ENCODE results near the gene ATP1B1.

Gene ATP1B1

DNA sequence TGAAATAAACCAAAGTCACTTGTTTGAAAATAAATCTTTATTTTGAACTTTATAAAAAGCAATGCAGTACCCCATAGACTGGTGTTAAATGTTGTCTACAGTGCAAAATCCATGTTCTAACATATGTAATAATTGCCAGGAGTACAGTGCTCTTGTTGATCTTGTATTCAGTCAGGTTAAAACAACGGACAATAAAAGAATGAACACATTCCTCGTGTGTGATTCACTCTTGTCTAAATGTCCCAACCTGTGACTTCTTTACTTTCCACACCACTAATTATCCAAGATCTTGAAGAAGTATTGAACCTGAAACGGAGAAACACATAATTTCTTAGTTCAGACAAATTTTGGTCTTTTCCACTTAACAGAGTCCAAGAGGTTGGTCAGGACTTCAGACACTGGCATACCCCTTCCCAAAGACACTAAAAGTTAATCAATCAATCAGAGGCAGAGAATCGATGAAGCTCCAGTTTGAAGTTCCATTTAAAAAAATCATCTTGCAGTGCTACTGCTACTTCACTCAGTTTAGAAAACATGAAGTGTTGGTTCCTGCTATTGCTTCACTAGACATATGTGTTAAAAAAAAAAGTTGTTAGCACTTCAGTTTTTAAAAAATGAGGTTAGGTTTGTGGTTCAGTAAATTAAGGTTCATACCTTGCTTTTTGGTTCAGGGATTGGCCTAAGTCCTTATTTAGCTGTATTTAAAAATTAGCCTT, 26.2 kb downstream of the ATP1B1 start:
- Histone ChIP-seq H3K36me3 (ENCODE audit: insufficient read depth, low read length) (peaks cover 7% of the 10 kb centered on the region), H3K4me2 (ENCODE audit: low read length) (no peak overlapping the region), H3K4me1 (ENCODE audit: control insufficient read depth, insufficient read depth, low read length) (peaks cover 18% of the 10 kb centered on the region)

DNA sequence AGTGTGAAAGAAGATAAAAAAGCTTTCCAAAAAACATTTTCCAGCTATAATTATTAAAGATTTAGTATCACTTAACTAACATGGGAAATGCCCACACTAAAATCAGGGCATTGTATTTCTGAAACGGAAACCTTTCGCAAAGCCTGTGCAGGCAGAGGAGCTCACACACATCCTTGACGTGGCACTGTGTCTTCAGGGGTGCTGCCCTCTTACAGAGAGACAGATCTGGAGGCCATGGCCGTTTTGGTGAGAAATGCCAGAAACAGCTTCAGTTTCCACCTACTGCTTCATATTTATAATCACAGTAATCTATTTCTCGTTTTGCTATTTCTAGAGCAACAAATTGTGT, 26.7 kb downstream of the ATP1B1 start:
- no peak overlapping the region for H3K4me2 ChIP-seq (ENCODE audit: low read length)
- H3K27me3 ChIP-seq (ENCODE audit: control insufficient read depth, insufficient read depth, low read length): no peaks in the 10 kb centered on the region
- peaks cover 18% of the 10 kb centered on the region for H3K4me1 ChIP-seq (ENCODE audit: control insufficient read depth, insufficient read depth, low read length)
- H3K4me3 ChIP-seq (ENCODE audit: low read length): no peak overlapping the region
- H3K9ac ChIP-seq (ENCODE audit: low read depth, low read length): no peak overlapping the region
- H3K36me3 ChIP-seq (ENCODE audit: insufficient read depth, low read length): peaks cover 4% of the 10 kb centered on the region
- no peaks in the 10 kb centered on the region for H3K9me3 ChIP-seq (replicated peaks; ENCODE audit: low read length)

More for the DNA sequence above, 26.2 kb downstream of the ATP1B1 start:
- Histone ChIP-seq H3K9ac (ENCODE audit: low read depth, low read length) (no peak overlapping the region), H3K9me3 (replicated peaks; ENCODE audit: low read length) (no peaks in the 10 kb centered on the region), H3K4me3 (ENCODE audit: low read length) (no peak overlapping the region), H3K27me3 (ENCODE audit: control insufficient read depth, insufficient read depth, low read length) (no peaks in the 10 kb centered on the region)

DNA sequence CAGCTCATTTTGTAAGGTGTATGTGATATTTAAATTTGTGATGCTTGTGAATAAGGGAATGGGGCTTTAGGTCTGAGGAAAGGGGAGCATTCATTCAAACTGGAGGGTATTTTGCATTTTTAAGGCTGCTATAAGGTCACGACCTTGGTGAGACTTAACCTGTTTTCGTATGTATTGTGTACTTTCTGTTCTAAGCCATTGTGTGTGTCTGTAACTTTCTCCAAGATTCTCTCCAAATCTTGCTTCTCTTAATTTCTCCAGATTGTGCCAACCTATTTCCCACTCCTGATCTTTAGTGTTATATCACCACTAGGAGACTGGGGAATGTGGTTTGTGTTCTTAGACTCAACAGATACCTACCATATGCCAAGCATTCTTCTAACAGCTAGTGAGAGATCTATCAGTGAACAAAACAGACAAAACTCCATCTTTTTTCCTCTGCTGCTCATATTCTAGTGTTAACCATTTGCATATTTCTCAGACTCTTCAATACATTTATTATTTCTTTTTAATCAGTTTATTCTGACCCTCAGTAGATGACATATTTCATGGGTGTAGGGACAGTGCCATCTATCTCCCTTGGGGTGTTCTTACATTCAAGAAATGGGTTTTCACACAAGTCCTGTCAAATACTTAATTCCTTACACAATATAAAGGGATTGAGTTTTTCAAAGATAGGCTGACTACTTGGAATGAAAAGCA, 27.5 kb downstream of the ATP1B1 start:
- Histone ChIP-seq H3K36me3 (ENCODE audit: insufficient read depth, low read length) (peaks cover 4% of the 10 kb centered on the region), H3K4me3 (ENCODE audit: low read length) (no peak overlapping the region), H3K4me1 (ENCODE audit: control insufficient read depth, insufficient read depth, low read length) (peaks cover 12% of the 10 kb centered on the region), H3K9me3 (replicated peaks; ENCODE audit: low read length) (no peaks in the 10 kb centered on the region), H3K9ac (ENCODE audit: low read depth, low read length) (no peak overlapping the region), H3K27me3 (ENCODE audit: control insufficient read depth, insufficient read depth, low read length) (no peaks in the 10 kb centered on the region), H3K4me2 (ENCODE audit: low read length) (no peak overlapping the region)

DNA sequence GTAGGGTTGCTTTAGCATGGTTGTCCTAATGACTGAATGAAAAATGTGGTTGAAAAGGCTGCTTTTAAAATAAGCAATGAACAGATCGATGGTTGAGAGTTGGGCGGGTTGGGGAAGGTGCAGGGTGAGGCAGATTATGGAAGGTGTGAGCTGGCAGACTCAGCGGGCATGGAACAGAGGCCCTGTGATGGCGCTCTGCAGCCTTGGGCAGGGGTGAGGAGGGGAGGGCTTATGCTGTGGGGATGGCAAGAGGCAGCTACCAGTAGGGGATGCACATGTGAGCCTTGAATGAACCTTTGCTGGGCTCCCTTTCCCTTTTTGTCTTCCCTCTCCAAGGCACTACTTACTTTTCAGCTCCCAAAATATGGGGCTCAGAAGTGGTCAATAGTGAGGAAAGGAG, 30.9 kb downstream of the ATP1B1 start:
- Histone ChIP-seq H3K9me3 (replicated peaks; ENCODE audit: low read length) (no peaks in the 10 kb centered on the region), H3K9ac (ENCODE audit: low read depth, low read length) (no peak overlapping the region), H3K4me1 (ENCODE audit: control insufficient read depth, insufficient read depth, low read length) (no peaks in the 10 kb centered on the region), H3K27me3 (ENCODE audit: control insufficient read depth, insufficient read depth, low read length) (no peaks in the 10 kb centered on the region), H3K4me2 (ENCODE audit: low read length) (no peak overlapping the region), H3K36me3 (ENCODE audit: insufficient read depth, low read length) (no peaks in the 10 kb centered on the region), H3K4me3 (ENCODE audit: low read length) (no peak overlapping the region)

DNA sequence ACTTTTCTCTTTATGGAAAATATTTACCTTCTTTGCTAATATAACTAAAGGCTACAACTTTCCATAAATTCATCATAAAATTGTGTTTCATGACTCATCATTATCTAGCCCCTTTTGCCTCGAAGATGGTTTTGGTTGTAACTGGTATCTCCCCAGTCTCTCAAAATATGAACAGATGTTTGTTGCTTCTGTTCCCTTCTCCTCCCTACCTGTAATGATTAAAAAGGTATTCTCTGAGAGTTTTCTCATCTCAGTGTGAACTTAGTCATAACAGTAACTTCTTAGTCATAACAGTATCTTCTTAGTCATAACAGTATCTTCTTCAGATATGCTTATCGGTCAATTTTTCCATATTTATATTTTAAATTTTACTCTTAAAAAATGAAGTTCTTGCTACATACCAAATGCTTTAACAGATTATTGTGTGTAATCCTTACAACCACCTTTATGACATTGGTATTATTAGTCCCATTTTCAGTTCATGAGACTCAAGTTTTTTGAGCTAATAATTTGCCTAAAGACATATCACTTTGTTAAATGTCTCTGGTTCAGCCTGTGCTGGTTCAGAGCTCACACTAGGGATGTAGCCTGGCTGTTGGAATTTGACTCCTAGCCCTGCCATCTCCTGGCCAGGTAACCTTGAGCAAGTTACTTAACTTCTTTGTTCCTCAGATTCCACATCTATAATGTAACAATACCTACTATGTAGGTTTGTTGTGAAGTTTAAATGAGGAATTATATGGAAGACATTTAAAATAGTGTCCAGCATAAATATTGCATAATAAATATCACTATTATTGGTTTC, 32.6 kb downstream of the ATP1B1 start:
- no peak overlapping the region for H3K9ac ChIP-seq (ENCODE audit: low read depth, low read length)
- no peaks in the 10 kb centered on the region for H3K4me1 ChIP-seq (ENCODE audit: control insufficient read depth, insufficient read depth, low read length)
- H3K4me3 ChIP-seq (ENCODE audit: low read length): no peak overlapping the region
- no peaks in the 10 kb centered on the region for H3K9me3 ChIP-seq (replicated peaks; ENCODE audit: low read length)
- H3K27me3 ChIP-seq (ENCODE audit: control insufficient read depth, insufficient read depth, low read length): no peaks in the 10 kb centered on the region
- H3K36me3 ChIP-seq (ENCODE audit: insufficient read depth, low read length): no peaks in the 10 kb centered on the region
- no peak overlapping the region for H3K4me2 ChIP-seq (ENCODE audit: low read length)

GRCh38 chr1:169141356-169141755, 34.9 kb downstream of the ATP1B1 start:
- H3K27me3 ChIP-seq (ENCODE audit: control insufficient read depth, insufficient read depth, low read length): no peaks in the 10 kb centered on the region
- H3K9ac ChIP-seq (ENCODE audit: low read depth, low read length): no peak overlapping the region
- H3K4me3 ChIP-seq (ENCODE audit: low read length): no peak overlapping the region
- H3K4me1 ChIP-seq (ENCODE audit: control insufficient read depth, insufficient read depth, low read length): no peaks in the 10 kb centered on the region
- no peak overlapping the region for H3K4me2 ChIP-seq (ENCODE audit: low read length)
- no peaks in the 10 kb centered on the region for H3K9me3 ChIP-seq (replicated peaks; ENCODE audit: low read length)
- no peaks in the 10 kb centered on the region for H3K36me3 ChIP-seq (ENCODE audit: insufficient read depth, low read length)

GRCh38 chr1:169142129-169142528, 35.6 kb downstream of the ATP1B1 start:
- H3K9ac ChIP-seq (ENCODE audit: low read depth, low read length): no peak overlapping the region
- H3K4me2 ChIP-seq (ENCODE audit: low read length): no peak overlapping the region
- H3K4me3 ChIP-seq (ENCODE audit: low read length): no peak overlapping the region
- no peaks in the 10 kb centered on the region for H3K27me3 ChIP-seq (ENCODE audit: control insufficient read depth, insufficient read depth, low read length)
- no peaks in the 10 kb centered on the region for H3K4me1 ChIP-seq (ENCODE audit: control insufficient read depth, insufficient read depth, low read length)
- no peaks in the 10 kb centered on the region for H3K9me3 ChIP-seq (replicated peaks; ENCODE audit: low read length)
- H3K36me3 ChIP-seq (ENCODE audit: insufficient read depth, low read length): no peaks in the 10 kb centered on the region

GRCh38 chr1:169143346-169143745, 36.9 kb downstream of the ATP1B1 start:
- H3K4me1 ChIP-seq (ENCODE audit: control insufficient read depth, insufficient read depth, low read length): no peaks in the 10 kb centered on the region
- H3K4me2 ChIP-seq (ENCODE audit: low read length): no peak overlapping the region
- no peaks in the 10 kb centered on the region for H3K27me3 ChIP-seq (ENCODE audit: control insufficient read depth, insufficient read depth, low read length)
- H3K4me3 ChIP-seq (ENCODE audit: low read length): no peak overlapping the region
- no peaks in the 10 kb centered on the region for H3K9me3 ChIP-seq (replicated peaks; ENCODE audit: low read length)
- H3K9ac ChIP-seq (ENCODE audit: low read depth, low read length): no peak overlapping the region
- H3K36me3 ChIP-seq (ENCODE audit: insufficient read depth, low read length): no peaks in the 10 kb centered on the region

- Histone ChIP-seq H3K4me1 (ENCODE audit: control insufficient read depth, insufficient read depth, low read length) (no peaks in the 10 kb centered on the region), H3K36me3 (ENCODE audit: insufficient read depth, low read length) (no peaks in the 10 kb centered on the region), H3K27me3 (ENCODE audit: control insufficient read depth, insufficient read depth, low read length) (no peaks in the 10 kb centered on the region), H3K4me2 (ENCODE audit: low read length) (no peak overlapping the region), H3K9ac (ENCODE audit: low read depth, low read length) (no peak overlapping the region), H3K4me3 (ENCODE audit: low read length) (no peak overlapping the region), H3K9me3 (replicated peaks; ENCODE audit: low read length) (no peaks in the 10 kb centered on the region)
These were observed 37.5 kb downstream of the ATP1B1 start for GRCh38 chr1:169143984-169144383.

- Histone ChIP-seq H3K36me3 (ENCODE audit: insufficient read depth, low read length) (no peaks in the 10 kb centered on the region), H3K9me3 (replicated peaks; ENCODE audit: low read length) (no peaks in the 10 kb centered on the region), H3K4me2 (ENCODE audit: low read length) (no peak overlapping the region), H3K4me1 (ENCODE audit: control insufficient read depth, insufficient read depth, low read length) (no peaks in the 10 kb centered on the region), H3K4me3 (ENCODE audit: low read length) (no peak overlapping the region), H3K27me3 (ENCODE audit: control insufficient read depth, insufficient read depth, low read length) (no peaks in the 10 kb centered on the region), H3K9ac (ENCODE audit: low read depth, low read length) (no peak overlapping the region)
These were observed 38.6 kb downstream of the ATP1B1 start for GRCh38 chr1:169144941-169145626.

- H3K4me1 ChIP-seq (ENCODE audit: control insufficient read depth, insufficient read depth, low read length): no peaks in the 10 kb centered on the region
These were observed 40.2 kb downstream of the ATP1B1 start for GRCh38 chr1:169146576-169147214.

More at GRCh38 chr1:169146576-169147214, 40.2 kb downstream of the ATP1B1 start:
- no peak overlapping the region for H3K9ac ChIP-seq (ENCODE audit: low read depth, low read length)
- H3K9me3 ChIP-seq (replicated peaks; ENCODE audit: low read length): no peaks in the 10 kb centered on the region
- H3K4me3 ChIP-seq (ENCODE audit: low read length): no peak overlapping the region
- H3K27me3 ChIP-seq (ENCODE audit: control insufficient read depth, insufficient read depth, low read length): no peaks in the 10 kb centered on the region
- H3K36me3 ChIP-seq (ENCODE audit: insufficient read depth, low read length): no peaks in the 10 kb centered on the region
- H3K4me2 ChIP-seq (ENCODE audit: low read length): no peak overlapping the region
